HEK293 (cell line): ENCODE measurements around the gene MAPK14.

ENCODE experiments used
- CTCF ChIA-PET: fragments of 350-600 bp; formaldehyde crosslinking; extraction: SDS; loops from one replicate; lab custom pipeline; 2021; ENCODE audit warnings: antibody characterized with exemption; lab: Yijun Ruan, JAX
- POLR2A ChIA-PET: fragments of 300-600 bp; formaldehyde crosslinking; extraction: SDS; loops from one replicate; lab custom pipeline; 2020; ENCODE audit warnings: antibody characterized with exemption, inconsistent platforms; lab: Yijun Ruan, JAX
- H3K27ac ChIP-seq: fragments of 200-500 bp; sonication (Bioruptor generic); 2 replicates; pipeline ENCODE4 v1.5.1; 2014; ENCODE audit warnings: low read depth, low read length, control low read depth, inconsistent platforms; ENCODE audit errors: extremely low read depth
- H3K36me3 ChIP-seq, 2 experiments: fragments of 200-500 bp in 1 of 2; sonication (Bioruptor generic) in 1 of 2; 1 replicate in 1 of 2; 2 replicates in 1 of 2; pipeline ENCODE4 v1.5.1; 2014 to 2017; ENCODE audit warnings: inconsistent platforms in 2 of 2, low read length in 2 of 2; ENCODE audit not compliant: control insufficient read depth in 2 of 2, insufficient read depth in 1 of 2
- H3K4me1 ChIP-seq: fragments of 200-500 bp; sonication (Bioruptor generic); 2 replicates; pipeline ENCODE4 v1.5.1; 2014; ENCODE audit warnings: mild to moderate bottlenecking, low read length, inconsistent platforms; ENCODE audit not compliant: control insufficient read depth, insufficient read depth
- H3K4me3 ChIP-seq: 2 replicates; pipeline ENCODE4 v1.5.1; 2011; ENCODE audit warnings: low read depth, mild to moderate bottlenecking, control low read depth, low read length, moderate library complexity
- H3K9me3 ChIP-seq: fragments of 200-500 bp; sonication (Bioruptor generic); 2 replicates; pipeline ENCODE4 v1.5.1; 2014; ENCODE audit warnings: low read depth, low read length, inconsistent platforms; ENCODE audit not compliant: control insufficient read depth, insufficient read depth
- EGR2 ChIP-seq: fragments of 450-650 bp; formaldehyde crosslinking; IDR thresholded peaks from 2 replicates; pipeline ENCODE4 v1.5.1; 2016; ENCODE audit warnings: low read depth, missing biosample characterization, missing genetic modification characterization
- MEIS1 ChIP-seq: sonication (generic); formaldehyde crosslinking; IDR thresholded peaks from 2 replicates; pipeline ENCODE4 v1.8.1; 2022; ENCODE audit warnings: missing genetic modification reagents, mild to moderate bottlenecking, borderline replicate concordance
- REPIN1 ChIP-seq: fragments of 450-650 bp; formaldehyde crosslinking; IDR thresholded peaks from 2 replicates; pipeline ENCODE4 v1.5.1; 2017; ENCODE audit warnings: missing biosample characterization, missing genetic modification characterization, low read depth
- SALL2 ChIP-seq: fragments of 450-650 bp; formaldehyde crosslinking; IDR thresholded peaks from 2 replicates; pipeline ENCODE4 v1.5.0; 2017; ENCODE audit warnings: missing biosample characterization, mild to moderate bottlenecking, missing genetic modification characterization, borderline replicate concordance
- TCF7L2 ChIP-seq: IDR thresholded peaks from 2 replicates; pipeline ENCODE4 v1.6.1; 2011; ENCODE audit warnings: low read depth, mild to moderate bottlenecking, inconsistent platforms, low read length, moderate library complexity, borderline replicate concordance
- ZBTB11 ChIP-seq: fragments of 450-650 bp; formaldehyde crosslinking; conservative IDR thresholded peaks from 2 replicates; pipeline ENCODE4 v1.5.1; 2016; ENCODE audit warnings: low read depth, missing biosample characterization, missing genetic modification characterization
- ZNF184 ChIP-seq: fragments of 450-650 bp; IDR thresholded peaks from 2 replicates; pipeline ENCODE4 v1.5.1; 2018; ENCODE audit warnings: missing biosample characterization, mild to moderate bottlenecking, missing genetic modification characterization
- ZNF362 ChIP-seq: fragments of 450-650 bp; formaldehyde crosslinking; IDR thresholded peaks from 2 replicates; pipeline ENCODE4 v1.5.1; 2016; ENCODE audit warnings: missing biosample characterization, missing genetic modification characterization
- ZNF398 ChIP-seq: fragments of 450-650 bp; formaldehyde crosslinking; IDR thresholded peaks from 2 replicates; pipeline ENCODE4 v1.5.1; 2017; ENCODE audit warnings: missing biosample characterization, missing genetic modification characterization
- ZNF426 ChIP-seq: fragments of 450-650 bp; formaldehyde crosslinking; IDR thresholded peaks from 2 replicates; pipeline ENCODE4 v1.5.1; 2017; ENCODE audit warnings: missing biosample characterization, missing genetic modification characterization, mild to moderate bottlenecking, inconsistent platforms, moderate library complexity
- ZNF518A ChIP-seq: fragments of 450-650 bp; formaldehyde crosslinking; conservative IDR thresholded peaks from 2 replicates; pipeline ENCODE4 v1.5.1; 2016; ENCODE audit warnings: low read depth, missing biosample characterization, missing genetic modification characterization
- ZNF555 ChIP-seq: fragments of 450-650 bp; formaldehyde crosslinking; conservative IDR thresholded peaks from 2 replicates; pipeline ENCODE4 v1.5.1; 2017; ENCODE audit warnings: missing biosample characterization, mild to moderate bottlenecking, missing genetic modification characterization, inconsistent platforms
- ZNF585B ChIP-seq: fragments of 450-650 bp; formaldehyde crosslinking; IDR thresholded peaks from 2 replicates; pipeline ENCODE4 v1.5.1; 2016; ENCODE audit warnings: missing biosample characterization, missing genetic modification characterization
- ZNF707 ChIP-seq: fragments of 450-650 bp; formaldehyde crosslinking; IDR thresholded peaks from 2 replicates; pipeline ENCODE4 v1.5.1; 2016; ENCODE audit warnings: missing biosample characterization, missing genetic modification characterization
- ZXDB ChIP-seq: fragments of 450-650 bp; formaldehyde crosslinking; IDR thresholded peaks from 2 replicates; pipeline ENCODE4 v1.5.1; 2016; ENCODE audit warnings: missing biosample characterization, missing genetic modification characterization

The MAPK14 gene

GRCh38 chr6:36062247-36062646, 34.6 kb downstream of the MAPK14 start (continued):
- no peak for TF ChIP-seq TCF7L2
- TF ChIP-seq SALL2 (tag by site-specific recombination) = no peak

GRCh38 chr6:36063318-36064060, 35.9 kb downstream of the MAPK14 start:
- TF ChIP-seq EGR2 (tag by site-specific recombination) = no peak
- POLR2A ChIA-PET = no interaction called here
- H3K27ac ChIP-seq = no peak overlapping the region
- no peak overlapping the region for H3K4me3 ChIP-seq
- H3K9me3 ChIP-seq = no peaks in the 10 kb centered on the region
- peaks cover 22% of the 10 kb centered on the region for H3K4me1 ChIP-seq
- H3K36me3 ChIP-seq = peaks cover 4 to 27% of the 10 kb centered on the region in 2 experiments; a peak in 1 of 3 replicates
- CTCF ChIA-PET = interaction anchor here (7.4 kb wide), 1 partner anchor 35 kb away, joined by 36 read pairs; the partner anchor contains the start of gene MAPK14

- TF ChIP-seq ZNF518A (tag by site-specific recombination) = no peak
- TF ChIP-seq ZNF426 (tag by site-specific recombination) = no peak
- no peak for TF ChIP-seq MEIS1 (CRISPR knock-in tag)
- TF ChIP-seq REPIN1 (tag by site-specific recombination) = no peak
- TF ChIP-seq ZNF555 (tag by site-specific recombination) = no peak
- no peak for TF ChIP-seq ZNF184
- TF ChIP-seq ZNF362 = no peak
- no peak for TF ChIP-seq ZXDB (tag by site-specific recombination)
- no peak for TF ChIP-seq ZNF398
- no peak for TF ChIP-seq ZBTB11 (tag by site-specific recombination)
- no peak for TF ChIP-seq ZNF707 (tag by site-specific recombination)
- no peak for TF ChIP-seq ZNF585B (tag by site-specific recombination)
- H3K27ac ChIP-seq = no peak overlapping the region
- peaks cover 0 to 19% of the 10 kb centered on the region in 2 experiments; a peak in 1 of 3 replicates for H3K36me3 ChIP-seq
- H3K4me1 ChIP-seq = peaks cover 27% of the 10 kb centered on the region
- POLR2A ChIA-PET = interaction anchor here (0.9 to 1.4 kb wide), 3 partner anchors 9 to 38 kb away, joined by 3 to 9 read pairs (median 6); no protein-coding TSS in a partner anchor
- no peaks in the 10 kb centered on the region for H3K9me3 ChIP-seq
- CTCF ChIA-PET = interaction anchor here (0.8 to 11.1 kb wide), 8 partner anchors 9 to 161 kb away, joined by 3 to 85 read pairs (median 4); partner anchors contain the start of gene MAPK14
- H3K4me3 ChIP-seq = no peak overlapping the region
Measured at GRCh38 chr6:36064770-36065396, 37.3 kb downstream of the MAPK14 start.
